GM18508 (cell line): ENCODE measurements around the gene SNF8.

ENCODE experiments used
- ATAC-seq: cut with Tn5 transposase; IDR thresholded peaks from one replicate; pipeline ENCODE4 v1.9.1; 2021; ENCODE audit warnings: moderate number of reproducible peaks; ENCODE audit not compliant: insufficient read depth, unreplicated experiment

The SNF8 gene

GRCh38 chr17:48893646-48894508 lies 50.8 kb downstream of the SNF8 start:
- ATAC-seq: no peak

- no peak for ATAC-seq
Measured at GRCh38 chr17:48892940-48893645, 51.5 kb downstream of the SNF8 start.

GRCh38 chr17:48890086-48890485 lies 54.6 kb downstream of the SNF8 start:
- ATAC-seq: no peak

DNA sequence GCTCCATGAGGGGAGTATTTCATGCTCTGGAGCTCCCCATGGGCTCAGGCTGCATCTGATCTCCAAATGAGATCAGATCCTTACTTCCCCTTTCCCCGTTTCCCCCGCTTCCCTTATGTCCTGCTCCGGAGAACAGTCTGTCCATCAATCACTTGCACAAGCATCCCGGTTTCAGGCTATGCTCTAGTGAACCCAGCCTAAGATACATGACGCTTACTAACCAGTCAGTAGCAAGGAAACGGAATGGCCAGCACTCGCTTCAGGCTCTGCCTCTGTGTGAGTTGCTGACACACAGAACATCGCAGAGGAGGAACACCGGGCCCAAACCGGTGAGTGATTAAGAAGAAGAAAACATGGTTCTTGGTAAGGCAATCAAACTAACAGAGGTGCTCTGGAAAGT lies 61.5 kb downstream of the SNF8 start:
- ATAC-seq: no peak

DNA sequence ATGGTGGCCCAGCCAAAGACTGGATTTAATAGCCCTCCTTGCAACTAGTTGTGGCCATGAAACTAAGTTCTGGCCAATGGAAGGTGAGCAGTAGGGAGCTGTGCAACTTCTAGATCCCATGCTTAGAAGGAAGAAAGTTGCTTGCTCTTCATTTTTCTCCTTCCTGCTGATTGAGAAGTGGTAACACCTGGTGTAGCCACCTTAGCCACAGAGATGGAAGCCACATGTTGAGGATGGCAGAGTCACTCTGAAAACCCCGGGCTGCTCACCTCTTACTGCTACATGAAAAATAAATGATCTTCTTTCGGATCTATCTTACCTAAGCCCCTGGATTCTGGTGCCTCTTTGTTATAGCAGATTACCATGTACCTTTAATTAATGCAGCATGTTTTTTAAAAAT lies 62.4 kb downstream of the SNF8 start:
- no peak for ATAC-seq
